Amniotic epithelial cell (primary cell): Measurements from ENCODE around the gene FCN2.

Experiments used
- DNase-seq: peaks from one replicate; pipeline ENCODE4 v3.0.0-alpha.2; 2010; ENCODE audit warnings: low read depth

The FCN2 gene

DNA sequence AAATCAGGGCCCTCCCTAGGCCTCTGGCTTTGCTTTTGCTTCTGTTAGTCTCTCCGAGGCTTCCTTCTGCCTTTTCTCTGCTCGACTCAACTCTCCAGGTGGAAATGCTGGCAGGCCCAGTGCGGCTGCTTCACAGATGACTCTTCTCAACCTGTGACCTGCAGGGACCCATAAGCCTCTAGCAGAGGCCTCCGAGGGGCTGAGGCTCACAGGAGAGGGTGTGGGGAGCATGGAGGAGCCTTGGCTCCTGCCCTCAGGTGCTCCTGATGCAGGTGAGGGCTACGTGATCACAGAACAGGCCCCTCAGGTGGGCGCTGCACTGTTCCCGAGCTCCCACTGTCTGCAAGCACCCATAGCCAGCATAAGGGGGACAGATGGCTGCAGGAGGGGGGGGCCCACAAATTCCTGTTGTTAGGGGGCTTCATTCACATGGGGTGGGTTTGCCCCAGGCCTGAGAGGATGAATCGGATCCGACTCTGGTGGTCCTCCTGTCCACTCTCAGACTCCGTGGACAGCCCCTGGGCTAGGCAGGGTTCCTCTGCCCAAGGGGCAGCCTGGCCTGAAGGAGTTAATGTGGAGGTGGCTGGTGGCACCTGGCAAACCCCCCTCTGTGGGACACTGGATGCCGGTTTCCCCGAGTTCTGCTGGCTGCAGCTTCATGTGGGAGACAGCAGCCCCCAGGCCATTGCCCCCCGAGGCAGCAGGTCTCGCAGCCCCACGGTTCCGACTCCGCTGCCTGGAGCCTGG, 10.9 kb upstream of the FCN2 start:
- DNase-seq = no peak

- no peak for DNase-seq
These were observed 10.3 kb upstream of the FCN2 start for GRCh38 chr9:134870301-134870694.

DNA sequence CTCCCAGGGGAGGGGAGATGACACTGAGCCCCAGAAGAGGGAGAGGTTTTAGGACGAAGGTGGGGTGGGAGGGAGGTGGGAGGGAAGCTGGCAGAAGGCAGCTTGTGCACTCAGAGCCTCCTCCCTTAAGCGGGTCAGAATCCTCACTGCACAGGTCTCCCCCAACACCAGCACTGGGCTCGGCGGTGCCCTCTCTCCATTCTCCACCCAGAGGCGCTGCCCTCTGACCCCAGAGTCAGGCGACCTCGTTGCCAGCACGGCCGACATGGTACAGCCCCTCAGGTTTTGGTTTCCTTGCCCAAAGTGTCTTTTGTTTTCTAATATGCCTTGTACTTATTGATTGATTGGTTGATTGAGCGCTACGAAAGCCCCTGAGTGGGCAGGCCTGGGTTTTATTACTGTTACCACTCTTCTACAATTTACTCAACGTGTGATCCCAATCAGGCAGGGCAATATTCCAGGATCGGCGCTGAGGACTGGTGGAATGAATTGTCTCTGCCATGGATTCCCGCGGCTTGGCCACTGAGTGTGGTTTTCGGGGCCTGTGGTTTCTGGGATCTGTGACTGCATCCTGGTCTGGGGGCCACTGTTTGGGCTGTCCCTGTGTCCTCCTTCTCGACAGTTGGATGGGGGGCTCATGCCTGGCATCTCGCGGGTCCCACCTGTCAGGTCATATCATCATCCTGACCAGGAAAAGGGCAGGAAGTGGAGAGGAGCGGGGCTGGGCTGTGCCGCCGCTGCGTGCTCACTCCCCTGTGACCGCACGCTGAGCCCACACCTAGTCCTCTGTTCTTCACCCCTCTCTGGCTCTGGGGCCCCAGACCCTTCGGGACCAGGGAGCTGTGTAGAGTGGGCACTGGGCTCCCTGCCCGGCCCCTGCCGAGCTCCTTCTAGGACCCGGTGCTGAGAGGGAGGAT, 9.6 kb upstream of the FCN2 start:
- no peak for DNase-seq

- DNase-seq = no peak
These were observed 8.8 kb upstream of the FCN2 start for GRCh38 chr9:134871697-134872340.

- no peak for DNase-seq
These were observed 8.0 kb upstream of the FCN2 start for GRCh38 chr9:134872482-134873231.

DNA sequence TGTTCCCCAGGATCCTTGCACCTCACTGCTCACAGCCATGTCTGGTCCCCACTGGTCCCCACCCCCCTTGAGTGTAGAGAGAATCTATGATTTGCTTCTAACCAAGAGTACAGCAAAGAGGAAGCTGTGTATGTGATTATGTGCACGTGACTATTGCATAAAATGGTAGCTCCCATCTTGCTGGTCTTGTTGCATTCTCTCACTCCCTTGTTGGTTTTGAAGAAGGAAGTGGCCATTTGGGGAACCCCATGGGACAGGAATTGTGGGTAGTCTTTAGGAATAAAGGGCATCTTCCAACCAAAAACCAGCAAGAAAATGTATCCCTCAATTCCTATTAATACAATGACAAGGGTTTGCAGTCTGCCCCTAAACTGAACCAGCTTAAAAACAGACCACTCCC, 5.2 kb upstream of the FCN2 start:
- DNase-seq = no peak

- no peak for DNase-seq
These were observed 3.1 kb upstream of the FCN2 start for GRCh38 chr9:134877541-134877940.

GRCh38 chr9:134879664-134880483, 736 bp upstream of the FCN2 start:
- DNase-seq = no peak

DNA sequence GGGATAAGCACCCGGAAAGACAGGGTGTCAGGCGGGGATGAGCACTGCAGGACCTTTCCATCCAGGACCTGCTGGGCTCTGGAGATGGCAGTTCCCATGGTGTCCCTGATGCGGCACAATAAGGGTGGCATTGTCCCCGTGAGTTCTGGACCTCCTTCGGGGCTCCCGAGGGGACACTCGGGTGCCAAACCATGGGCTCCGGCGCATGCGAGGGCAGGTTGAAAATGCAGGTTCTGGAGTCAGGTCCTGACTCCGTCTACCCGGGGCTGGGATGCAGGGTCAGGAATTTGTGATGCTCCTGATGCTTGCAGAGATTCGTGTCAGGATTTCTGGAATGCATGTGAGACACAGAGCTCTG, 682 bp downstream of the FCN2 start:
- no peak for DNase-seq

GRCh38 chr9:134882204-134882785, 1.7 kb downstream of the FCN2 start:
- no peak for DNase-seq

DNA sequence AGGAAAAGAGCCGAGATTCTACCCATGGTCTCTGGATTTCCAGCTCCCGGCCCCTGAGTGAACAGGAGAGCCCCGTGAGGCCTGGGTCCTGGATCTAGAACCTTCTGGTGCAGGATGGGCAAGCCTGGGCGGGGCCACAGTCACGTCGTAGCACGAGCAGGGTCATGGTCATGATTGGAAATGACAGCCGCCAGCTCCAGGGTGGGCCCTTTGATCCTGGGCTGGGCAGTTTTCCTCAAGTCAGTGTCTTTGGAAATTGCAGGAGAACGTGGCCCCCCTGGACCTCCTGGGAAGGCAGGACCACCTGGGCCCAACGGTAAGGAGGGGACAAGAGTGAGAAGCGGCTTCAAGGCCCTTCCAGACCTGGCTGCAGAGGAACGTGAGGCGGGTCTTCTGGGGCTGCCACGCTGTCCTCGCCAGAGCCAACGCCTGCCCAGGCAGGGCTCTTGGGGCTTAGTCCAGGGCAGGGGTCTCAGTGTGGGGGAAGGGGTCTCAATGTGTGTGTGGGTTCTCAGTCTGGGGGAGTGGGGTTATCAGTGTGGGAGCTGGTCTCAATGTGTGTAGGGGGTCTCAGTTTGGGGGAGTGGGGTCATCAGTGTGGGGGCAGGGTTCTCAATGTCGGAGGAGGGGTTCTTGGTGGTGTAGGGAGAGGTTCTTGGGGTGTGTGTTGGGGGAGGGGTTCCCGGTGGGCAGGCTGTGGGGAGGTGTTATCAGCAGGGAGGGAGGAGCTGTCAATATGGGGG, 2.6 kb downstream of the FCN2 start:
- DNase-seq = no peak

DNA sequence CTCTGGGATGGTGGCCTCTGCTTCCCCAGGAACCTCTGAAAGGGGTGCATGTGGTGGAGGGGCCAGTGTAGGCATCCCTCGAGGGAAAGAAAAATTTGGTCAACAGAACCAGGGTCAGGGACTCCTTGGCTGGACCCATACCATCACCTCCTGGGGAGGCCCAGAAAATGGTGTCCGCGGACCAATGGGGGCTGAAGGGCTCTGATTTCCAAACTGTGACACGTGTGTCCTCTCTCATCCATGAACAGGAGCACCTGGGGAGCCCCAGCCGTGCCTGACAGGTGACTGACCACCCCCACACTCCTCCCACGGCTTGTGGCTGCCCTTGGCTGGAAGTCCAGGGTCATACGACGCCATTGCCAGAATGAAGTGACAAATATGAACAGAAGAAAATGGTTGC, 3.9 kb downstream of the FCN2 start:
- no peak for DNase-seq

GRCh38 chr9:134885001-134885678, 4.5 kb downstream of the FCN2 start:
- no peak for DNase-seq

GRCh38 chr9:134885679-134886412, 5.2 kb downstream of the FCN2 start:
- no peak for DNase-seq

DNA sequence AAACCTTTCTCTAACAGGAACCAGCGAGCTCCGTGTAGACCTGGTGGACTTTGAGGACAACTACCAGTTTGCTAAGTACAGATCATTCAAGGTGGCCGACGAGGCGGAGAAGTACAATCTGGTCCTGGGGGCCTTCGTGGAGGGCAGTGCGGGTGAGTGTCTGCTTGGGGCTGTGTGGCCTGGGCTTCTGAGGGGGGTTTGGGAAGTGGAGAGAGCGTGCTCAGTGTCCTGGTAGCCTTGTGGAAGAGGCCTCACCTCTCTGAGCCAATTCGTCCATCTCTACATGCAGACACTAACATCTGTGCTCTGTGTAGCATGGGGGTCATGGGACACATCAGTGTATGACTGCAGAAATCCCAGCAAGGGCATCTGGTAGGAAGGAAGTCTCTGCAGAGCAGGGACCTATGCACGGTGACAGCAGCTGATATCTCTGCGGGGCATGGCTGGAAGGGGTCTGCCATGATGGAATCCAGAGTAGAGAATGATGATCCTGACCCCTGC, 5.9 kb downstream of the FCN2 start:
- no peak for DNase-seq

GRCh38 chr9:134887219-134887618, 6.6 kb downstream of the FCN2 start:
- no peak for DNase-seq

DNA sequence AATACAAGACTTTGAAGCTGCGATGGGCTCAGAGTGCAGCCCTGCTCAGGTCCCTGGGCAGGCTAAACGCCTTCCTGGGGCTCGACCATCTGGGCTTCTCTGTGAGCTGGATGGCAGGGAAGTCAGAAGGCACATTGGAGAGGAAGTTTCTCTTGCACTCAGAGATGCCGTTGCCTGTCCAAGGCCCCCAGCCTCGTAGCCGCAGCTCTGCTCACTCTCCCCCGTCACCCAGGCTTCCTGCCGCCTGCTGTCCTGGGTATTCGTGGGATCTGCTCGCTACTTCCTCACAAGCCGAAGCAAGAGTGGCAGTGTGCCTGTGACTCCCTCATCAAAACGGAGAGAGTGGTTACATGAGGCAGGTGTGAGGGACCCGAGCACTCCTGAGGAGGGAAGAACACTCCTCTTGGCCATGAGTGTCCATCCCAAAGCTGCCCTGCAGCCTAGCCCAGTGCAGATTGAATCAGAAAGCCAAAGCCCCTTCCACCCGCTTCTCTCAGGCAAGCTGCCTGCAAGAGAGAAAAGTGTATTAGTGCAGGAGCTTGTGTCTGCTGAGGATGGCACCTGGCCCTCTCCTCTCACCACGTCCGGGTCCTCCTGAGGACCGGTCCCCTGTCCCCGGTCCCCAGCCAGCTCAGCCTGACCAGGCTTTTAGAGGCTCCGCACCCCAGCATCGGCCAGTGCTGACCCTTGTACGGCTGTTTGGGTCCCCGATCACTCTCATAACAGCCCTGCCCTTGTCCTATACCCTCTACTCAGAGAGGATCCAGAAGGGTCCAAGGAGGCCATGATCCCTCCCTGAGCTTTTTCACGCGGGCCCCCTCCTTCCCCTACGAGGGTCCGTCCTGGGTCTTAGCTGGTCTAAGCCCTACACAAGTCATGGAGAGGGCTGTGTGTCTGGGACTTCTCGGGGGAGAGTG, 7.3 kb downstream of the FCN2 start:
- DNase-seq = no peak
